DOHH2 (cell line): ENCODE results near the gene B3GNT3.

Experiments used
- CTCF ChIP-seq: fragments of 200-600 bp; sonication (generic); IDR thresholded peaks from one replicate; pipeline ENCODE4 v1.5.1; 2014; ENCODE audit warnings: antibody characterized with exemption, mild to moderate bottlenecking, low read depth, low read length; ENCODE audit not compliant: poor library complexity, severe bottlenecking
- EZH2phosphoT487 ChIP-seq: fragments of 200-600 bp; sonication (generic); IDR thresholded peaks from 2 replicates; pipeline ENCODE4 v1.6.1; 2017; ENCODE audit warnings: borderline replicate concordance, mild to moderate bottlenecking, antibody characterized with exemption, low read length, moderate library complexity, mixed read lengths

GRCh38 chr19:17787274-17787913, 7.5 kb upstream of the B3GNT3 start:
- TF ChIP-seq CTCF = no peak
- no peak for TF ChIP-seq EZH2phosphoT487
